ENCODE results near the gene PRPF8. TPM values are rescaled to one million over a fixed set of nuclear protein-coding genes. Genes with fewer than 3 reads are reported as not detected.

The PRPF8 gene
- total and polyA plus RNA-seq, 10 of the 15 experiments (the other 5 are each of a cell fraction or from before 2014, with no cell fraction given), result 77.2 to 337 (median 162) TPM

GRCh38 chr17:1712271-1712670 lies 27.6 kb upstream of the PRPF8 start:
- FAIRE-seq (no peak), DNase-seq (ENCODE audit: low read depth, low spot score) (no peak), ATAC-seq (no peak)
- TF ChIP-seq ZNF217 (IDR thresholded peaks at IDR 0.05) (no peak), SUZ12 (IDR thresholded peaks at IDR 0.05; ENCODE audit: unreplicated experiment) (no peak), TCF7 (IDR thresholded peaks at IDR 0.05; ENCODE audit: borderline replicate concordance) (no peak), SUPT20H (IDR thresholded peaks at IDR 0.05; ENCODE audit: borderline replicate concordance, control insufficient read depth, low read depth, low read length) (no peak), PAX8 (IDR thresholded peaks at IDR 0.05) (no peak), E2F8 (IDR thresholded peaks at IDR 0.05; ENCODE audit: low read depth, partially characterized antibody) (no peak), POLR2AphosphoS2 (IDR thresholded peaks at IDR 0.05; ENCODE audit: low read depth, low read length) (no peak), EGR1 (IDR thresholded peaks at IDR 0.05; ENCODE audit: borderline replicate concordance in 1 of 2, low read depth in 2 of 2, low read length in 2 of 2) (no peak), CBX5 (IDR thresholded peaks at IDR 0.05; ENCODE audit: low read depth) (no peak), BHLHE40 (IDR thresholded peaks at IDR 0.05; ENCODE audit: borderline replicate concordance in 1 of 2, low read depth in 2 of 2, low read length in 1 of 2) (no peak), CHD2 (IDR thresholded peaks at IDR 0.05; ENCODE audit: borderline replicate concordance, low read depth, low read length) (no peak), SPI1 (IDR thresholded peaks at IDR 0.05; ENCODE audit: borderline replicate concordance, insufficient read depth, low read depth, low read length) (no peak), EP300 (IDR thresholded peaks at IDR 0.05; ENCODE audit: borderline replicate concordance in 1 of 2, control insufficient read depth in 1 of 2, low read depth in 2 of 2, low read length in 2 of 2) (no peak), HSF1 (IDR thresholded peaks at IDR 0.05; ENCODE audit: low read depth, low read length) (no peak), NFYA (IDR thresholded peaks at IDR 0.05; ENCODE audit: borderline replicate concordance, low read depth, low read length) (no peak), ZBTB11 (CRISPR knock-in tag; IDR thresholded peaks at IDR 0.05) (no peak)
- in situ Hi-C loops (cut with MboI), result no loop called here
- no peak overlapping the region for H3K27ac ChIP-seq (ENCODE audit: control insufficient read depth, insufficient read depth)
- peaks cover 9% of the 10 kb centered on the region for H3K4me1 ChIP-seq (ENCODE audit: control insufficient read depth, insufficient read depth, low read length)
- H3K4me2 ChIP-seq (ENCODE audit: control insufficient read depth, insufficient read depth), result no peak overlapping the region
- ChIA-PET SMC1A (ENCODE audit: uncharacterized antibody, unreplicated experiment) (no interaction called here), CTCF (interaction anchor here (1.8 to 1.9 kb wide), 3 partner anchors 10 to 72 kb away, joined by 4 to 15 read pairs (median 9); no protein-coding TSS in a partner anchor), RAD21 (ENCODE audit: unreplicated experiment) (no interaction called here), POLR2A (no interaction called here)
- H3K4me3 ChIP-seq, result no peak overlapping the region
- H3K36me3 ChIP-seq (ENCODE audit: control insufficient read depth in 2 of 2, insufficient read depth in 2 of 2, low read length in 1 of 2), result peaks cover 0 to 7% of the 10 kb centered on the region in 2 experiments; a peak in 2 of 4 replicates
- intact Hi-C loops (cut with micrococcal nuclease; ENCODE audit: unreplicated experiment), result no loop called here
- no peaks in the 10 kb centered on the region for H3K9me3 ChIP-seq (replicated peaks; ENCODE audit: control insufficient read depth, insufficient read depth, low read length)
- peaks cover 0 to 5% of the 10 kb centered on the region in 2 experiments; a peak in 2 of 4 replicates for H3K27me3 ChIP-seq (replicated peaks in 1 of 2; ENCODE audit: control insufficient read depth in 2 of 2, insufficient read depth in 2 of 2, low read length in 1 of 2)
- no peaks in the 10 kb centered on the region for H4K20me1 ChIP-seq (ENCODE audit: control insufficient read depth, insufficient read depth)
- H3K9ac ChIP-seq (ENCODE audit: control insufficient read depth, insufficient read depth, low read length), result no peak overlapping the region
- H3K79me2 ChIP-seq (ENCODE audit: control insufficient read depth, insufficient read depth, low read length), result peaks cover 2% of the 10 kb centered on the region; the same call in 1 of the 2 replicates
- no peak overlapping the region for H2AFZ ChIP-seq (ENCODE audit: control insufficient read depth, low read depth, low read length)
- 93% methylated on average over 8 of the region's 8 CpGs for WGBS (ENCODE audit: insufficient coverage, insufficient replicate concordance, low lambda C conversion rate, missing lambda C conversion rate)
- no TSS peak for BruUV-seq (replicated peaks)
